HG03469 (cell line): Measurements from ENCODE around the gene MAVS.
"Not testable (repeated sequence)": the region's sequence is repeated elsewhere in the genome, so short reads cannot be mapped to it uniquely, and the experiment has no call there.

Experiments used
- ATAC-seq: cut with Tn5 transposase; IDR thresholded peaks from one replicate; pipeline ENCODE4 v1.9.1; 2021; ENCODE audit warnings: mild to moderate bottlenecking, moderate library complexity, moderate number of reproducible peaks; ENCODE audit not compliant: unreplicated experiment

MAVS gene

GRCh38 chr20:3814928-3815495, 31.6 kb upstream of the MAVS start:
- ATAC-seq, result no peak

GRCh38 chr20:3815703-3816315, 30.8 kb upstream of the MAVS start:
- ATAC-seq, result no peak

DNA sequence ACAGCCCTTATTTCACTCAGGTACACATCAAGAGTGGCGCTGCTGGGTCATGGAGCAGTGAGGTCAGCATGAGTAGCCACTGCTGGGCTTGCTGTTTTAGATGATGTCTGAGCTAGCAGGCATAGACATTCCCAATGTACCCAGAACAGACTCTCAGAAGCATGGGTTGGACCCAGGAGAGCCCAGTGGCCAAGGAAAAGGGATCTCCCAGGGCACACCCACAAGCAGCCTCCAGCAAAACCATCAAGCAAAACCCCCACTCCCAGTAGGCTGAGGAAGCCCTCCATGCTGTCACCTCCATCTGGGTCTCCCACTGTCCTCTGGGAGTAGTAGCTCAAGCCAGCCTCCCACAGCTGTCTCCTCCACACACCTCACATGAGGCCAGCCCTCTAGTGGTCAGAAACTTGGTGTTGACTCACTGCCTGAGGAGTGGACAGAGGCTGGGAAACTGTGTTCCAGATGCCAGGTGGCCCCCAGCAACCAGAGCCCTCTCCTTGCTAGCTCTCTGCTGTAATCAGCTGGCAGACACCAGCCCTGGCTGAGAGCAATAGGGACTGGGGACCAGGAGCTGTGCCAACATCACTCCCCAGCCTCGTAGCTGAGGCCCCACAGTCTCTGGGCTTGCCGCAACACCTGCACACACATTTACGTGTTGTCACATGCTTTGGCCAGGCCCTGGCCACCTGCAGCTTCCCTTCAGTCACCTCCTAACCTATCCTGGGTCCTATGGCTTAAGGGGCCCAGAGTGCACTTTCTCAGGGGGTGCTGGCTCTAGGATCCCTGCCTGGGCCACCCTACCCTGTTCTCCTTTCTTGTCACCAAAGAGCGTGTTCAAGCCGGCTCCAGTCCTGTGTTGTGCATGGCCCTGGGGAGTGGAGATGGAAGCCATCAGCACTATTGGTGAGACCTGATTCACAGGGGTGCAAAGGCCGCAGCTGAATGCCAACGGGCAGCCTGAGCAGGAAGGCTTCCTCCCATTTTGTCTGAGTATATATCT, 28.2 kb upstream of the MAVS start:
- ATAC-seq, result no peak

DNA sequence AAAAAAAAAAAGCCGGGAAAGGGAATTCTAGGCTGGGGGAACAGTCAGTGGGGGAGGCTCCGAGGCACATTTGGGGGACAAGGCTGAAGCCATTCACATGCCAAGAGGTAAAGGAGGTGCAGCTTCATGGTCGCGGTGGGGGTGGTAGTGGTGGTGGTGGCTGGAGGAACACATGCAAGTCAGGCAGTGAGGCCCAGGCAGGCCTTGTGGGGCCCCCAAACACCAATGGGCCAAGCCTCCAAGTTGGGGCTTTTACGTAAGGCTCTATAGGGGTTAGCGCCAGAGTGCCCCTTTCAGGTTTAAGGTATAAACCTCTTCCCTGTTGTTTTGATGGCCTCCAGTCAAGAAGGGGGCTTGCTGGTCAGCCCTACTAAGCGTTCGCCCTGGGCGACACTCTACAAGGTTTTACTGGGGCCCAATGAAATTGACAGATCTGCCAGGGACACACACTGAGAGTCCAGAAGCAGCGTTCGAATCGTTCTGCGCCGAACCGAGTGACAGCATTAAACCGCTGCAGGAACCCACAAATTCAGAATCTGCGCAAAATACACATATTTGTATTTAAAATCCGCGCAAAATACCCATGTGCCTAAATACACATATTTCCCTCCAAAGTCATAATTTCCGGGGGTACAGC, 27.1 kb upstream of the MAVS start:
- ATAC-seq, result no peak

DNA sequence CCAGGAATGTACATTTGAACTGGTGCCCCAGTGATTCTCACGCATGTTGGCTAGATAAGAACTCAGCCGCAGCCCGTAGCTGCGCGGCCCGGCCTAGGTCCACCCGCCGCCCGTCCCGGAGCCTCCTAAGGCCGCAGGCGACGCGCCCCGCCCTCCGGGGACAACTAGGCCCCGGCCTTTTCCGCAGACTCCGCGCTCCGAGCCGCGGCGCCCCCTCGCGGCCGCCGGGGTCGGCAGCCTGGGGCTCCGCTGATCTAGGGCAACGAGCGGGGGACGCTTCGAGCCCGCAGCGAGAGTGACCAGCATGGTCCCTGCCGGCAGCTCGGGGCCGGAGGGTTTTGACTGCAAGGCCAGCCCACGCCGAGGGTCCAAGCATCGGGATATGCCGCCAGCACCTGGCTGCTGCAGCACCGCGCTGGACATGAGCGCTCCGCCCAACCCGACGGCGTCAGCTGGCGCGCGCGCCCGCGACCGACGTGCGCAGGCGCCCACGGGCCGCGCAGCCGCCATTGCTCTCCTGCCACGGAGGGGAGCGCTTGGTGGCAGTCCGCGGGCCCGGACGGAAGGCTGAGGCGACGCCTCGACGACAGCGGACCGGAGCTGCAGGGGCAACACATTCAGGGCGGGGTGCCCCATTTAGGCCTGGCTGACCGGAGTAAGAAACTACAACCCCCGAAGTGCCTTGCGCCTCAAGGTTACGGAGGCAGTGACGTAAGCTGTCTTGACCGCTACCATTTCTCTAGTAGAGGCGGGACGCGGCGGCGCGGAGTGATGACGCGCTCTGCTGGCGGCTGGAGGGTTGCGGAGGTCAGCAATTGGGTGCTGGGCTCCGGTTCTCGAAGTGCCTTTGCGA, 26.4 kb upstream of the MAVS start, which contains the start of gene AP5S1:
Gene AP5S1, plus strand, starts transcription at position 500 of the 853 bp plus-strand sequence. CDS start 1,571 bp downstream, outside the sequence.
- ATAC-seq, result peak; percentile 61

GRCh38 chr20:3820901-3821727, 25.5 kb upstream of the MAVS start:
- ATAC-seq, result peak; percentile 1

- no peak for ATAC-seq
These were observed 24.6 kb upstream of the MAVS start for GRCh38 chr20:3821996-3822395.

GRCh38 chr20:3823881-3824280, 22.8 kb upstream of the MAVS start:
- ATAC-seq, result no peak

GRCh38 chr20:3825526-3825925, 21.1 kb upstream of the MAVS start:
- no peak for ATAC-seq

- no peak for ATAC-seq
These were observed 20.2 kb upstream of the MAVS start for GRCh38 chr20:3826420-3826819.

DNA sequence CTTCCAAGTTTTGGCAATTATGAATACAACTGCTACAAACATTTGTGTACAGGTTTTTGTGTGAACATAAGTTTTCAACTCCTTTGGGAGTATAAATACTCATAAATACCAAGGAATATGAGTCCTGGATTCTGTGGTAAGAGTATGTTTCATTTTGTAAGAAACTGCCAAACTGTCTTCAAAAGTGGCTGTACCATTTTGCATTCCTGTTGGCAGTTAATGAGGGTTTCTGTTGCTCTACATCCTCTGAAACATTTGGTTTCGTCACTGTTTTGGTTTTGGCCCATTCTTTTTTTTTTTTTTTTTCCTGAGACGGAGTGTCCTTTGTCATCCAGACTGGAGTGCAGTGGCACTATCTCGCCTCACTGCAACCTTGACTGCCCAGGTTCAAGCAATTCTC, 17.8 kb upstream of the MAVS start:
- ATAC-seq, result no peak

DNA sequence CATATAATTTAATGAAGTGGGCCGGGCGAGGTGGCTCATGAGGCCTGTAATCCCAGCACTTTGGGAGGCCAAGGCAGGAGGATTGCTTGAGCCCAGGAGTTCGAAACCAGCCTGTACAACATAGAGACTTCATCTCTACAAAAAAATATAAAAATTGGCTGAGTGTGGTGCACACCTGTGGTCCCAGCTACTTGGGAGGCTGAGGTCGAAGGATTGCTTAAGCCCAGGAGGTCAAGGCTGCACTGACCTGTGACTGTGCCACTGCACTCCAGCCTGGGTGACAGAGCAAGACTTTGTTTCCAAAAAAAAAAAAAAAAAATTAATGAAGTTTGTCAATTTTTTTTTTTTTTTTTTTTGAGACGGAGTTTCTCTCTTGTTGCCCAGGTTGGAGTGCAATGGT, 16.7 kb upstream of the MAVS start:
- not testable (repeated sequence) for ATAC-seq

DNA sequence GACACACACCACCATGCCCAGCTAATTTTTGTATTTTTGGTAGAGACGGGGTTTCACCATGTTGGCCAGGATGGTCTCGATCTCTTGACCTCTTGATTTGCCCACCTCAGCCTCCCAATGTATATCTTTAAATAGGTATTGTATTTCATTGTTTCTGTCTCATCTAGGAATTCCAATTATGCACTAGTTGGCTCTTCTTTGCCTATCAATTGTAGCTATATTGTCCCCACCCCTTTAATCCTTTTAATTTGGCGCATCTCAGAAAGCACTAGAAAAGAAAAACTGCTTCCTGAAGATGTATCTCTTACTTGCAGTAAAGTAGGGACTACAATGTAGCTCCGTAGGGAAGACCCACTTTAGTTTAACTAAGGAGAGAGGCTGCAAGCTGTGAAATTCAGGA, 10.5 kb upstream of the MAVS start:
- no peak for ATAC-seq

DNA sequence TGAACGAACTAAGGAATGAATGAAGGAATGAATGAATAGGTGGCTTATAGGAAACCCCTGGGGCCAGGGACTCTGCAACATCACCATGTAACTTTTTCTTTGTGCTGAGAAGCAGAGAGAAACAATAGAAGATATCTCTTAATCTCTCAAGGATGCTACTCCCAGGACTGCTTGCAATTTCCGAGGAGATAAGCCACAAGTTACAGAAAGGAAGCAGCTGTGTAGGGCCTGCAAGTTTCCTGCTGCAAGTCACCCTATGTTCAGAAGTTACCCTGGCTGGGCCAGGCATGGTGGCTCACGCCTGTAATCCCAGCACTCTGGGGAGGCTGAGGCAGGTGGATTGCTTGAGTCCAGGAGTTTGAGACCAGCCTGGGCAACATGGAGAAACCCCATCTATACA, 7.3 kb upstream of the MAVS start:
- no peak for ATAC-seq

- ATAC-seq, result not testable (repeated sequence)
These were observed 6.4 kb upstream of the MAVS start for GRCh38 chr20:3840201-3840600.

DNA sequence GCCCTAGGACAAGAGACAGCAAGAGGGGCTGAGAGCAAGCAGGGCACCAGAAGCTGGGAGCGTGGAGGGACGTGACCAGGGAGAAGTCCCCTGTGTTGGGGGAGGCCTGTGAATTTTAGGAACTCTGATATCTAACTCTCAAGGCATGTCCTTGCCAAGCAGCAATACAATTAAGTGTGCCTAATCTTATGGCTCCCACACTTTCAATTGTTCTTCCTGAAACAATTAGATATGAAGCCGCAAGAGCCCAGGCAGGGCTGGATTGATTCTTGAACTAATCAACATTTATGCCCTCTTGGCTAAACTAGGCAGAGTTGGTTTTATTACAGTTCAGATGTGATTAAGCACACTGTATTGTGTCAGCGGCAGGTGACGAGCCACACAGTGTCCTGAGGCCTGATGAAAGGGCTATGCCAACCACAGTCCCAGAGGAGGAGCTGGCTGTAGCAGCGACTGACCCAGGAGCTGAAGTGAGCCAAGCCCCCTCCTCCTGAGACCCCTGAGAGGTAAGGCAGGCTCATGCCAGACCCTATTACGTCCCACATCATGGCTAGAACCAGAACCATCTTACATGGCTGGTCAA, 4.2 kb upstream of the MAVS start:
- ATAC-seq, result no peak

- ATAC-seq, result no peak
These were observed 3.1 kb upstream of the MAVS start for GRCh38 chr20:3843490-3843889.

DNA sequence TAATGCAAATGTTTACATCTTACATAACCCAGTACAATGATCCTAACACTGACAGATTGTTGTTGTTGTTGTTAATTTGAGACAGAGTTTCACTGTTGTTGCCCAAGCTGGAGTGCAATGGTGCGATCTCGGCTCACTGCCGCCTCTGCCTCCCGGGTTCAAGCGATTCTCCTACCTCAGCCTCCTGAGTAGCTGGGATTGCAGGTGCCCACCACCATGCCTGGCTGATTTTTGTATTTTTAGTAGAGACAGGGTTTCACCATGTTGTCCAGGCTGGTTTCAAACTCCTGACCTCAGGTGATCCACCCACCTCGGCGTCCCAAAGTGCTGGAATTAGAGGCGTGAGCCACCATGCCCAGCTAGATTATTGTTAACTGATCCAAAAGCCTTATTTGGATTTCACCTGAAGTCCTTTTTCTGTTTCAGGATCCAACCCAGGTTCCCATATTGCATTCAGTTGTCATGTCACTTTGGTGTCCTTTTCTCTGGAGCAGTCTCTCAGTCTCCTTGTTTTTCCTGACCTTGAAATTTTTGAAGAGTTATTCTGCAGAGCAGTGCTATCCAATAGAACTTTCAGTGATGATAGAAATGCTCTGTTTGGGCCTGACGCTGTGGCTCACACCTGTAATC, 2.5 kb upstream of the MAVS start:
- not testable (repeated sequence) for ATAC-seq

GRCh38 chr20:3846378-3846739, 275 bp upstream of the MAVS start:
- ATAC-seq, result no peak
